Neural progenitor cell (in vitro differentiated cells): Measurements from ENCODE around the gene MPHOSPH10. TPM values are rescaled to one million over a fixed set of nuclear protein-coding genes. Genes with fewer than 3 reads are reported as not detected.
"Not testable (repeated sequence)": the region's sequence is repeated elsewhere in the genome, so short reads cannot be mapped to it uniquely, and the experiment has no call there.

Experiments used
- DNase-seq: peaks from one replicate; pipeline ENCODE4 v3.0.0-alpha.2; 2016; ENCODE audit warnings: low spot score
- H2AFZ ChIP-seq: fragments of 200-600 bp; sonication (generic); replicated peaks from 2 replicates; pipeline ENCODE4 v1.6.1; 2016; ENCODE audit warnings: antibody characterized with exemption
- H3F3A ChIP-seq: fragments of 200-600 bp; sonication (generic); 2 replicates; pipeline ENCODE4 v1.6.1; 2016; ENCODE audit warnings: antibody characterized with exemption, low read depth
- H3K27ac ChIP-seq: fragments of 200-600 bp; sonication (generic); 2 replicates; pipeline ENCODE4 v1.5.1; 2016; ENCODE audit warnings: mild to moderate bottlenecking
- H3K27me3 ChIP-seq: fragments of 200-600 bp; sonication (generic); 2 replicates; pipeline ENCODE4 v1.6.1; 2016; ENCODE audit warnings: mild to moderate bottlenecking, moderate library complexity
- H3K36me3 ChIP-seq: fragments of 200-600 bp; sonication (generic); 2 replicates; pipeline ENCODE4 v1.5.1; 2016
- H3K4me1 ChIP-seq: fragments of 200-600 bp; sonication (generic); 2 replicates; pipeline ENCODE4 v1.6.1; 2016; ENCODE audit warnings: mixed run types
- H3K4me2 ChIP-seq: fragments of 200-600 bp; sonication (generic); 2 replicates; pipeline ENCODE4 v1.6.1; 2016
- H3K4me3 ChIP-seq: fragments of 200-600 bp; sonication (generic); 2 replicates; pipeline ENCODE4 v1.5.1; 2016
- H3K79me2 ChIP-seq: fragments of 200-600 bp; sonication (generic); 2 replicates; pipeline ENCODE4 v1.6.1; 2016; ENCODE audit warnings: low read depth
- H3K9ac ChIP-seq: fragments of 200-600 bp; sonication (generic); 2 replicates; pipeline ENCODE4 v1.6.1; 2016
- H3K9me3 ChIP-seq: fragments of 200-600 bp; sonication (generic); 2 replicates; pipeline ENCODE4 v1.5.1; 2016; ENCODE audit warnings: low read depth
- H4K20me1 ChIP-seq: fragments of 200-600 bp; sonication (generic); 2 replicates; pipeline ENCODE4 v1.6.1; 2016; ENCODE audit warnings: low read depth
- H3K27ac Mint-ChIP-seq: 3 replicates; pipeline ENCODE4 v1.8.0; 2021; ENCODE audit warnings: mixed read lengths
- H3K27me3 Mint-ChIP-seq: 2 replicates; pipeline ENCODE4 v1.8.0; 2022; ENCODE audit warnings: low read depth, mild to moderate bottlenecking, inconsistent platforms, moderate library complexity, mixed read lengths; ENCODE audit not compliant: insufficient read depth
- H3K36me3 Mint-ChIP-seq: 3 replicates; pipeline ENCODE4 v1.8.0; 2021; ENCODE audit warnings: mixed read lengths
- H3K4me1 Mint-ChIP-seq: 3 replicates; pipeline ENCODE4 v1.8.0; 2021; ENCODE audit warnings: mixed read lengths
- H3K4me3 Mint-ChIP-seq: 3 replicates; pipeline ENCODE4 v1.8.0; 2021; ENCODE audit warnings: mild to moderate bottlenecking, moderate library complexity, mixed read lengths
- H3K9me3 Mint-ChIP-seq: 3 replicates; pipeline ENCODE4 v1.8.0; 2020; ENCODE audit warnings: mixed read lengths
- EZH2 ChIP-seq: fragments of 200-600 bp; sonication (generic); IDR thresholded peaks from 2 replicates; pipeline ENCODE4 v1.6.1; 2017; ENCODE audit warnings: antibody characterized with exemption, mild to moderate bottlenecking, moderate library complexity
- EZH2phosphoT487 ChIP-seq: fragments of 200-600 bp; sonication (generic); IDR thresholded peaks from 2 replicates; pipeline ENCODE4 v1.6.1; 2017; ENCODE audit warnings: antibody characterized with exemption
- total RNA-seq: library from RNA; depleted of rRNA; stranded (reverse); fragments of >200 nt; gene quantifications from 2 replicates; pipeline ENCODE4 v1.2.3, GENCODE V29; 2015; ENCODE audit warnings: low replicate concordance
- TF ChIP-seq, protein P1 (sequence below): fragments of 200-600 bp; sonication (generic); IDR thresholded peaks from 2 replicates; pipeline ENCODE4 v1.5.1; 2017; ENCODE audit warnings: antibody characterized with exemption, mild to moderate bottlenecking

MPHOSPH10 gene
- total RNA-seq, 1 donor from 2014 or later = 29.6 TPM

DNA sequence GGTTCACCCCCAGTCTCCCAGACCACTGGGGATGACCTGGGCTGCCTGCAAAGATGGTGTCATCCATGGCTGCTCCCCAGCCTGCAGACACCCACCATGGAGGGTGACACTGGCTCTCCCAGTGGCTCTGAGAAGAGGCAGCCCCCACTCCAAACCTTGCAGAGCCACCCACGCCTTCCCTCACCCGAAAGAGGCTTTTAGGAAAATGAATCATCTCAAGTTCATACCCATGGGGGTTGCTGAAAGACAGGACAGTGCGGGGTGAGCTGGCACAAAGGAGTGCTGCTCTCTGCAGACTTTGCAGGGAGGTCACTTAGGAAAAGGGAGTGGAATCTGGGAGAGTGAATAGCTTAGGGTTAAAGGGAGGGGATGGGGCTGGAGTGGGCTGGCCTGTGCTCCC, 36.4 kb downstream of the MPHOSPH10 start:
- H3K27ac Mint-ChIP-seq = no peak overlapping the region
- TF ChIP-seq EZH2phosphoT487 (no peak), EZH2 (no peak)
- TF ChIP-seq, protein P1, sequence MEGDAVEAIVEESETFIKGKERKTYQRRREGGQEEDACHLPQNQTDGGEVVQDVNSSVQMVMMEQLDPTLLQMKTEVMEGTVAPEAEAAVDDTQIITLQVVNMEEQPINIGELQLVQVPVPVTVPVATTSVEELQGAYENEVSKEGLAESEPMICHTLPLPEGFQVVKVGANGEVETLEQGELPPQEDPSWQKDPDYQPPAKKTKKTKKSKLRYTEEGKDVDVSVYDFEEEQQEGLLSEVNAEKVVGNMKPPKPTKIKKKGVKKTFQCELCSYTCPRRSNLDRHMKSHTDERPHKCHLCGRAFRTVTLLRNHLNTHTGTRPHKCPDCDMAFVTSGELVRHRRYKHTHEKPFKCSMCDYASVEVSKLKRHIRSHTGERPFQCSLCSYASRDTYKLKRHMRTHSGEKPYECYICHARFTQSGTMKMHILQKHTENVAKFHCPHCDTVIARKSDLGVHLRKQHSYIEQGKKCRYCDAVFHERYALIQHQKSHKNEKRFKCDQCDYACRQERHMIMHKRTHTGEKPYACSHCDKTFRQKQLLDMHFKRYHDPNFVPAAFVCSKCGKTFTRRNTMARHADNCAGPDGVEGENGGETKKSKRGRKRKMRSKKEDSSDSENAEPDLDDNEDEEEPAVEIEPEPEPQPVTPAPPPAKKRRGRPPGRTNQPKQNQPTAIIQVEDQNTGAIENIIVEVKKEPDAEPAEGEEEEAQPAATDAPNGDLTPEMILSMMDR = no peak
- H3K4me1 Mint-ChIP-seq = peaks cover 11% of the 10 kb centered on the region
- Histone ChIP-seq H3K9ac (no peak overlapping the region), H3K79me2 (no peaks in the 10 kb centered on the region), H3K9me3 (no peaks in the 10 kb centered on the region), H3K4me2 (no peak overlapping the region), H4K20me1 (no peaks in the 10 kb centered on the region), H3K27ac (no peak overlapping the region), H3K4me3 (no peak overlapping the region), H3K27me3 (no peaks in the 10 kb centered on the region), H3F3A (no peaks in the 10 kb centered on the region), H3K4me1 (peaks cover 9% of the 10 kb centered on the region), H3K36me3 (no peaks in the 10 kb centered on the region), H2AFZ (no peak overlapping the region)
- H3K36me3 Mint-ChIP-seq = no peaks in the 10 kb centered on the region
- no peaks in the 10 kb centered on the region for H3K9me3 Mint-ChIP-seq
- no peak for DNase-seq
- H3K27me3 Mint-ChIP-seq = no peaks in the 10 kb centered on the region
- H3K4me3 Mint-ChIP-seq = no peak overlapping the region

- Histone ChIP-seq H3K9me3 (no peaks in the 10 kb centered on the region), H3K9ac (no peak overlapping the region), H3K4me3 (no peak overlapping the region), H3F3A (peaks cover 11% of the 10 kb centered on the region), H4K20me1 (no peaks in the 10 kb centered on the region), H3K4me2 (no peak overlapping the region), H3K4me1 (peaks cover 14% of the 10 kb centered on the region), H3K79me2 (no peaks in the 10 kb centered on the region), H3K27me3 (peaks cover 35% of the 10 kb centered on the region), H3K27ac (no peak overlapping the region), H2AFZ (no peak overlapping the region), H3K36me3 (no peaks in the 10 kb centered on the region)
- Mint-ChIP-seq H3K36me3 (no peaks in the 10 kb centered on the region), H3K4me3 (no peak overlapping the region), H3K9me3 (no peaks in the 10 kb centered on the region), H3K4me1 (no peaks in the 10 kb centered on the region), H3K27ac (no peak overlapping the region), H3K27me3 (peaks cover 9% of the 10 kb centered on the region)
- no peak for DNase-seq
- no peak for TF ChIP-seq EZH2
- no peak for TF ChIP-seq EZH2phosphoT487
- TF ChIP-seq, protein P1 = no peak
Observed at GRCh38 chr2:71173096-71173495, 42.7 kb downstream of the MPHOSPH10 start.

DNA sequence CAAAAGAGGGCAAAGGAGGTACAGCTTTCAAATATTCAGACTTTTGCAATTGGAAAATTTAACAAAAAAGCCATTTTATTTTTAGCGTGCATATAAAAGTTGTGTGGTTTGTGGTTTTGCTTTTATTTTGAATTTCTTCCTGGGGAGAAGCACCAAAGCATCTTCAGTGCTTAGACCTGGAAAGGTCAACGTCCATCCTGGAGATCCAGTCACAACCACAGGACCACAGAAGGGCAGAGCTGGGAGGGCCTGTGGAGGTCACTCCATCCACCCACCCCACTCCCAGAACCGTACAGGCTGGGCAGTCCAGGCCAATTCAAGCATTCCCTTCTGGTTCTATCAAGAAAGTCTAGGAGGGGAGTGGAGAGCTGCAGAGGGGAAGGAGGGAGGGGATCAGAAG, 43.8 kb downstream of the MPHOSPH10 start:
- DNase-seq = no peak
- Histone ChIP-seq H3F3A (peaks cover 11% of the 10 kb centered on the region), H4K20me1 (no peaks in the 10 kb centered on the region), H3K4me2 (no peak overlapping the region), H3K9ac (no peak overlapping the region), H3K79me2 (no peaks in the 10 kb centered on the region), H3K27ac (no peak overlapping the region), H3K4me3 (no peak overlapping the region), H2AFZ (no peak overlapping the region), H3K27me3 (peaks cover 42% of the 10 kb centered on the region), H3K36me3 (no peaks in the 10 kb centered on the region), H3K4me1 (peaks cover 14% of the 10 kb centered on the region), H3K9me3 (no peaks in the 10 kb centered on the region)
- TF ChIP-seq EZH2phosphoT487 = no peak
- no peak for TF ChIP-seq EZH2
- TF ChIP-seq, protein P1 = no peak
- Mint-ChIP-seq H3K9me3 (no peaks in the 10 kb centered on the region), H3K4me1 (no peaks in the 10 kb centered on the region), H3K27me3 (peaks cover 11% of the 10 kb centered on the region), H3K36me3 (no peaks in the 10 kb centered on the region), H3K27ac (no peak overlapping the region), H3K4me3 (no peak overlapping the region)

DNA sequence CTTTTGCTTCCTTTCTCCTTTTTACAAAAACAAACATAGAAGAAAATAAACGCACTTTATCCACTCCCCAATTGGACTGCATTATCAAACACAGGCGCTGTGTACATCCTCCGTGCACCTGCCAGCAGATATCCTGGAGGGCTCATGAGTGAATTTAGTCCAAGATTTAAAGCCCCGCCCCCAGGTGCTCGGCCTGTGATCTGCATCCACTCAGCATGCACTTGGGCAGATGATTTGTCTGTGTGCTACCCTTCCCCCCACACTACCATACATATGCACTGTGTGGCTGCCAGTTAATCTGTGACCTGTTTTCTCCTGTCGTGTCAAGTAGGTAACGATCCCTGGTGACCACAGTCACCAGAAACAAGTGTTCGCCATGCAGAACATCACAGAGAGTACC, 48.4 kb downstream of the MPHOSPH10 start:
- not testable (repeated sequence) for H3K4me3 ChIP-seq, H3K9me3 ChIP-seq, H3K79me2 ChIP-seq, H4K20me1 ChIP-seq, H3K36me3 Mint-ChIP-seq, H3K4me3 Mint-ChIP-seq, H3K27ac Mint-ChIP-seq, H2AFZ ChIP-seq, H3K9ac ChIP-seq, H3K36me3 ChIP-seq, H3K9me3 Mint-ChIP-seq, DNase-seq, H3K4me2 ChIP-seq, H3K27me3 Mint-ChIP-seq, H3K4me1 Mint-ChIP-seq, H3K27ac ChIP-seq
- Histone ChIP-seq H3F3A (peaks cover 11% of the 10 kb centered on the region), H3K27me3 (peaks cover 44% of the 10 kb centered on the region), H3K4me1 (peaks cover 14% of the 10 kb centered on the region)
